ENCODE data around the gene PCIF1. TPM values are rescaled to one million over a fixed set of nuclear protein-coding genes. Genes with fewer than 3 reads are reported as not detected.
"Not testable (repeated sequence)": the region's sequence is repeated elsewhere in the genome, so short reads cannot be mapped to it uniquely, and the experiment has no call there.

The PCIF1 gene
- total RNA-seq, 4 donors from 2014 or later = 52.2 to 59.0 (median 53.0) TPM

DNA sequence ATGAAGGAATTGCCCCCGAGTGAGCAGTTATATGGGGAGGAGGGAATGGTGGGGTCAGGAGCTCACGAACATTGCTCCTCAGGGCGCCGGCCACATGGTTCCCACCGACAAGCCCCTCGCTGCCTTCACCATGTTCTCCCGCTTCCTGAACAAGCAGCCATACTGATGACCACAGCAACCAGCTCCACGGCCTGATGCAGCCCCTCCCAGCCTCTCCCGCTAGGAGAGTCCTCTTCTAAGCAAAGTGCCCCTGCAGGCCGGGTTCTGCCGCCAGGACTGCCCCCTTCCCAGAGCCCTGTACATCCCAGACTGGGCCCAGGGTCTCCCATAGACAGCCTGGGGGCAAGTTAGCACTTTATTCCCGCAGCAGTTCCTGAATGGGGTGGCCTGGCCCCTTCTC is 36.2 kb upstream of the PCIF1 start:
- peaks cover 0 to 99% (median 31%) of the 10 kb centered on the region in 3 donors for H3K36me3 ChIP-seq
- no peaks in the 10 kb centered on the region for H3K4me1 ChIP-seq
- H3K27me3 ChIP-seq = no peaks in the 10 kb centered on the region
- no peak for DNase-seq (ENCODE audit: low spot score in 2 of 2)
- no peak overlapping the region for H3K27ac ChIP-seq
- TF ChIP-seq POLR2A (IDR thresholded peaks at IDR 0.05) (no peak), EP300 (IDR thresholded peaks at IDR 0.05) (no peak)
- TF ChIP-seq, protein P1, sequence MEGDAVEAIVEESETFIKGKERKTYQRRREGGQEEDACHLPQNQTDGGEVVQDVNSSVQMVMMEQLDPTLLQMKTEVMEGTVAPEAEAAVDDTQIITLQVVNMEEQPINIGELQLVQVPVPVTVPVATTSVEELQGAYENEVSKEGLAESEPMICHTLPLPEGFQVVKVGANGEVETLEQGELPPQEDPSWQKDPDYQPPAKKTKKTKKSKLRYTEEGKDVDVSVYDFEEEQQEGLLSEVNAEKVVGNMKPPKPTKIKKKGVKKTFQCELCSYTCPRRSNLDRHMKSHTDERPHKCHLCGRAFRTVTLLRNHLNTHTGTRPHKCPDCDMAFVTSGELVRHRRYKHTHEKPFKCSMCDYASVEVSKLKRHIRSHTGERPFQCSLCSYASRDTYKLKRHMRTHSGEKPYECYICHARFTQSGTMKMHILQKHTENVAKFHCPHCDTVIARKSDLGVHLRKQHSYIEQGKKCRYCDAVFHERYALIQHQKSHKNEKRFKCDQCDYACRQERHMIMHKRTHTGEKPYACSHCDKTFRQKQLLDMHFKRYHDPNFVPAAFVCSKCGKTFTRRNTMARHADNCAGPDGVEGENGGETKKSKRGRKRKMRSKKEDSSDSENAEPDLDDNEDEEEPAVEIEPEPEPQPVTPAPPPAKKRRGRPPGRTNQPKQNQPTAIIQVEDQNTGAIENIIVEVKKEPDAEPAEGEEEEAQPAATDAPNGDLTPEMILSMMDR (IDR thresholded peaks at IDR 0.05) = no peak
- no peak overlapping the region for H3K4me3 ChIP-seq
- no peaks in the 10 kb centered on the region for H3K9me3 ChIP-seq
- WGBS, 2 donors = 70 to 73% methylated on average over 10 to 12 of the region's 12 CpGs

DNA sequence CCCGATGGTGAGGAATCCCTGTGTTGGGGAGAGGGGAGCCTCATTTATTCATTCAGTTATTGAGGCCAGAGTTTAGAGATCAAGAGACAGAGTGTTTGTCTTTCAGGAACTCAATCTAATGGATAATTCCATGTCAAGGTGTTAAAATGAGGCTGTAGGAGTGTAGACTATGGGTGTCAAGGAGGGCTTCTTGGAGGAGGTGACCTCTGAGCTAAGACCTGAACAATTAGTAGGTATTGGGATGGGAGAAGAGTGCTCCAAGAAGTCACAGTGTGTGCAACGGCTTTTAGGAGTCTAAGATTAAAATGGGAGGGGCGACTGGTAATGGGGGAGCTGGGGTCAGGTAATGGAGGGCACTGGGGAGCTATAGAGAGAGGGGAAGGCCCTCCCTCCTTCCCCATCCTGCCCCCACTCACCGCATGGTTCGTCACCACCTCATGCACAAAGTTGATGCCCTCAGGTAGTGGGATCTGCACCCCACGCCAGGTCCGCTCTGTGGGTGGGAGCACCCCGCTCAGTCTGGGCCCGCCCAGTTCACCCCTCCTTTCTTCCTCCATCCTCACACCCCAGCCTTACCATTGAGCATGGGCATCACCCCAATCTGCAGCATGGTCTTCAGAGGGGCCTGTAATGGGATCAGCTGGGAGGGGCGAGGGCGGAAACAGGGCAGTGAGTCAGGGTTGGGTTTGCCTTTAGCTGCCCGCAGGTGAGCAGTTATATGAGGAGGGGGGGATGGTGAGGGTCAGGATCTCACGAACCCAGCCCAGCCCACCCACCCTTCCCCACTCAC is 35.2 kb upstream of the PCIF1 start:
- no peaks in the 10 kb centered on the region for H3K9me3 ChIP-seq
- TF ChIP-seq POLR2A (IDR thresholded peaks at IDR 0.05) = no peak
- TF ChIP-seq, protein P1 (IDR thresholded peaks at IDR 0.05) = no peak
- TF ChIP-seq EP300 (IDR thresholded peaks at IDR 0.05) = no peak
- no peaks in the 10 kb centered on the region for H3K27me3 ChIP-seq
- H3K36me3 ChIP-seq = peaks cover 0 to 99% (median 23%) of the 10 kb centered on the region in 3 donors
- H3K27ac ChIP-seq = no peak overlapping the region
- no peak for DNase-seq (ENCODE audit: low spot score in 2 of 2)
- no peak overlapping the region for H3K4me3 ChIP-seq
- no peaks in the 10 kb centered on the region for H3K4me1 ChIP-seq
- WGBS, 2 donors = 87 to 88% methylated on average over 13 of the region's 13 CpGs

DNA sequence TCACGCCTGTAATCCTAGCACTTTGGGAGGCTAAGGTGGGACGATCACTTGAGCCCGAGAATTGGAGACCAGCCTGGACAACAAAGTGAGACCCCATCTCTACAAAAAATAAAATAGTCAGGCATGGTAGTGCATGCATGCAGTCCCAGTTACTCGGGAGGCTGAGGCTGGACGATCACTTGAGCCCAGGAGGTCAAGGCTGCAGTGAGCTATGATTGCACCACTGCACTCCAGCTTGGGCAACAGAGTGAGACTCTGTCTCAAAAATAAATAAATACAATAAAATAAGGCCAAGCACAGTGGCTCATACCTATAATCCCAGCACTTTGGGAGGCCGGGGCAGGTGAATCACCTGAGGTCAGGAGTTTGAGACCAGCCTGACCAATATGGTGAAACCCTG is 33.2 kb upstream of the PCIF1 start:
- WGBS, 2 donors = 95 to 97% methylated on average over 6 of the region's 6 CpGs
- H3K27ac ChIP-seq; H3K4me3 ChIP-seq; DNase-seq (ENCODE audit: low spot score in 2 of 2); H3K27me3 ChIP-seq; H3K4me1 ChIP-seq; H3K9me3 ChIP-seq: not testable (repeated sequence)
- peaks cover 0 to 99% (median 6%) of the 10 kb centered on the region in 3 donors for H3K36me3 ChIP-seq

DNA sequence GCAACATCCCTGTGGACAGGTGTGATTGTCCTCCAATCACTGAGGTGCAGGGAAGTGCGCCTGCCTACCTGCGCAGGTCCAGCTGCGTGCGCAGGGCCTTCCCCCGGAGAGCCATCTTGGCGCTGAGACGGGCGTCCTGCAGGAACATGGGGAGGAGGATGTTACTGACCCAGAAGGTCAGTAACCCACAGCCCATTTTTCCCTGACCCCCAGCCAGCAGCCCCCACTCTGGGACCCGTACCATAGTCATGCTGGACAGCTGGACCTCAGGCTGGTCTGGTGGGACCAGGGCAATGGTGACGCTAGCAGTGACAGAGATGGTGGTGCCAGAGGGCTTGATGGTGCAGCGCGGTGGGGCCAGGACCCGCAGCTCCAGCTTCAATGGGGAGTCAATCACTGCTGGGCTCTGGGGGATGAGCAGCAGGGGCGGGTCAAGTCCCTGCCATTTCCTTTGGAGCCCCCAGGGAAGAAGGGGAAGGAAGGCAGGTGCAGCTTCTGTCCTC is 32.2 kb upstream of the PCIF1 start:
- H3K27ac ChIP-seq = no peak overlapping the region
- no peaks in the 10 kb centered on the region for H3K27me3 ChIP-seq
- H3K4me1 ChIP-seq = no peaks in the 10 kb centered on the region
- DNase-seq (ENCODE audit: low spot score in 2 of 2) = no peak
- TF ChIP-seq POLR2A (IDR thresholded peaks at IDR 0.05) = no peak
- TF ChIP-seq, protein P1 (IDR thresholded peaks at IDR 0.05) = no peak
- TF ChIP-seq EP300 (IDR thresholded peaks at IDR 0.05) = no peak
- H3K36me3 ChIP-seq = peaks cover 0 to 92% (median 0%) of the 10 kb centered on the region in 3 donors
- no peak overlapping the region for H3K4me3 ChIP-seq
- WGBS, 2 donors = 82 to 85% methylated on average over 14 of the region's 14 CpGs
- H3K9me3 ChIP-seq = no peaks in the 10 kb centered on the region

DNA sequence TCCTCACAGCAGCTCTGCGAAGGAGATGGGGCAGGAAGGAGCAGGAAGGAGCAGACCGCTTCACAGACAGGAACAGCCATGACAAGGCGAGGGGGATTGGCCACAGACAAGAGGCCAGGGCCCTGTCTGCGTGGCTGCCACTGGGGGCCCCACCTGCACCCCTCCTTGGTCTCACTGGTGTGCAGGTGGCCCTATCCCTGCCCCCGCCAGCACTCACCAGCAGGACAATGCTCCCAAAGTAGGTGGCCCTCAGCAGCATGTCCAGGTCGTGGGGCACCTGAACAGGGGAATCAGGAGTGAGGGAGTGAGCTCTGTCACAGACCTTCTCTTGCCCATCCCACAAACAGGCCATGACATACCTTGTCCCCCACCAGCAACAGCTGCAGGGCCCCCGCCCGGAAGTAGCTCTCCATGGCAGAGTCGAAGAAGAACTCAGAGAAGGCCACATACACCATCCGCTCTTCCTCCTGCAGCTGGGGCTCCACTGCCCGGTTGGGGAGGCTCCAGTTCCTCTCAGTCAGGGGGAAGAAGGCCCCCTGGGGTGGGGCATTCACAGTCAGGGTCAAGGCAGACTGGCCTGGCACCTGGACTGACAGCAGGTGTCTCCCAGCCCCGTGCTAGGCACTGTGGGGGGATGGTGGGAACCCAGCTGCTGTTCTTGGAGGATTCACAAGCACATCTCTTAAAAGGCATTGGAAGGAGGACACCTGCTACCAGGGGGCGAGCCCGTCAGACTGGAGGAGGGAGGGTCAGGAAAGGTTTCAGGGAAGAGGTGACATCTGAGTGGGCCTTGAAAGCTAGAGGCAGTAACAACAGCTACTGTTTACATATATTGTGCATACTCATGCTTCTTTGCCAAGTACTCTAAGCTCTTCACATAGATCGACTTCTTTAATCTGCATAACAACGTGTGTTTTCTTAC is 29.6 kb upstream of the PCIF1 start:
- Histone ChIP-seq H3K27me3 (no peaks in the 10 kb centered on the region), H3K27ac (no peak overlapping the region), H3K36me3 (peaks cover 0 to 80% (median 0%) of the 10 kb centered on the region in 3 donors), H3K4me3 (no peak overlapping the region), H3K4me1 (peaks cover 0 to 1% (median 0%) of the 10 kb centered on the region in 4 donors), H3K9me3 (no peaks in the 10 kb centered on the region)
- no peak for DNase-seq (ENCODE audit: low spot score in 2 of 2)
- WGBS, 2 donors = 82 to 84% methylated on average over 15 to 16 of the region's 16 CpGs
- TF ChIP-seq EP300 (IDR thresholded peaks at IDR 0.05) (no peak), POLR2A (IDR thresholded peaks at IDR 0.05) (no peak)
- TF ChIP-seq, protein P1 (IDR thresholded peaks at IDR 0.05) = no peak

All from tibial nerve (tissue), 4 donors.